Measurements from ENCODE around the gene FLYWCH2.

FLYWCH2 gene

DNA sequence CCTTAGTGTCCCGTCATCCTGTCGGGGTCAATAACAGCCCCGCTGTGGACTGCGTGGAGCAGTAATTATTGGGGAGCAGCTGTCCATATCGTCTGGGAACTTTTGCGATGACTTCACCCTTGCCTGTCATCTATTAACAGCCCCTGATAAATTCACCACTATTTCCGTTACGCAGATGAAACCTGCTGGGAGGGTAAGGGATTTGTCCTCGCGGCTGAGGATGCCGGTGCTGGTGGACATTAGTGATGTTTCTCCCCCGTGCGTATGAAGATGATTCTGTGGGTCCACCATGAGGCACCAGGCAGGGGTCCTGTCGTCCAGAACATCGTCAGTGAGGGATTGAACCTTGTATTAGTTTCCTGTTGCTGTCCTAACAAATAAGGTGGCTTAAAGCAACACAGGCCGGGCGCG is 1.0 kb downstream of the FLYWCH2 start:
- no peak for DNase-seq

- DNase-seq = no peak
These were observed 11.2 kb downstream of the FLYWCH2 start for GRCh38 chr16:2894231-2894630.

GRCh38 chr16:2895813-2896212 is 12.8 kb downstream of the FLYWCH2 start:
- DNase-seq = no peak

- DNase-seq = no peak
These were observed 13.5 kb downstream of the FLYWCH2 start for GRCh38 chr16:2896480-2897010.

GRCh38 chr16:2897110-2897509 is 14.1 kb downstream of the FLYWCH2 start:
- DNase-seq = no peak

DNA sequence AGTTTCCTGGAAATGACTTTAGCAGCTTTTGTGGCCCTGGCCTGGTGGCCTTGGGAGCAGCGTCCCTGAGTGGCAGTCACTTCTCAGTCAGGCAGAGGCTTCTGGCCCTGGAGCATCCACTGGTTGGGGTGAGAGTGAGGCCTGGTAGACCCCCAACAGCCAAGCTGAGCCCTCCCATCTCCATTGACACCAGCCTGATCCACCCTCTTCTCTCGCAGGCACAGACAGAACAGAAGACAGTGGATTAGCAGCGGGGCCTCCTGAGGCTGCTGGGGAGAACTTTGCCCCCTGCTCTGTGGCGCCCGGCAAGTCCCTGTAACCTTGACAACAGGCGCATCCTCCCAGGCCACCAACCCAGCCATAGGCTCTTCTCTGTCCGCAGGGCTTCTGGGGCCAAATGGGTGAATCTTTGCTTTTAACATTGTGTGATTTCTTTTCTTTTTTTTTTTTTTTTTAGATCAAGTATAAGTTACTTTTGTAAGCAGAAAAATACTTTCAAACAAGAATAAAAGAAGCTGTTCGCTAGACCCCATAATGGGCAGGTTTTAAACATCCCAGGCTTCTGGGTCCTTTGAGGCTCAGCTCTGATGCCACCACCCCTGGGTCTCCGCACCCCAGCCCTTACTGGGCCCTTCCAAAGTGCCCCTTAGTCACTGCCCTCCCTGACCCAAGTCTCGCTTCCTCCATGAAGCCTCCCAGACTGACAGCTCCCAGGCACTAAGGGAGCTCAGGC is 16.0 kb downstream of the FLYWCH2 start:
- no peak for DNase-seq

DNA sequence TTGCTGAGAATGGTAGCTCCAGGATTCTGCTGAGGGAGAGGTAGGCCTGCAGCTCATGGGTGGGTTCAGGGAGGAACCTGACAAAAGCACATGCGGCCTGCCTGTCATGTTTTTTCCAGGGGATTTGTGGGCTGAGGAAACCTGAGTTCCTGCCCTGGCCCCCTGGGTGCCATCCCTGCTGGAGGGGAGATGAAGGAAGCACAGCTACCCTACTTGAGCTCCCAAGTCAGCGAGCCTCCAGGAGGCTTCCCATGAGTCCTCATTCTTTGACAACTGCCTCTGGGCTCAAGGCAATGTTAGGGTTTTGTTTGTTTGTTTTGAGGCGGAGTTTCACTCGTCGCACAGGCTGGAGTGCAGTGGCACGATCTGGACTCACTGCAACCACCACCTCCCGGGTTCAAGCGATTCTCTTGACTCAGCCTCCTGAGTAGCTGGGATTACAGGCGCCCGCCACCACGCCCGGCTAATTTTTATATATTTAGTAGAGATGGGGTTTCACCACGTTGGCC is 16.6 kb downstream of the FLYWCH2 start:
- no peak for DNase-seq

GRCh38 chr16:2900526-2901075 is 17.6 kb downstream of the FLYWCH2 start:
- no peak for DNase-seq

GRCh38 chr16:2902337-2903130 is 19.5 kb downstream of the FLYWCH2 start:
- DNase-seq = no peak

- DNase-seq = peak; percentile 67
These were observed 21.3 kb downstream of the FLYWCH2 start for GRCh38 chr16:2904100-2904921.

- peak; percentile 52 for DNase-seq
These were observed 21.9 kb downstream of the FLYWCH2 start for GRCh38 chr16:2904922-2905240.

- DNase-seq = peak; percentile 99
These were observed 22.4 kb downstream of the FLYWCH2 start for GRCh38 chr16:2905241-2905987.

DNA sequence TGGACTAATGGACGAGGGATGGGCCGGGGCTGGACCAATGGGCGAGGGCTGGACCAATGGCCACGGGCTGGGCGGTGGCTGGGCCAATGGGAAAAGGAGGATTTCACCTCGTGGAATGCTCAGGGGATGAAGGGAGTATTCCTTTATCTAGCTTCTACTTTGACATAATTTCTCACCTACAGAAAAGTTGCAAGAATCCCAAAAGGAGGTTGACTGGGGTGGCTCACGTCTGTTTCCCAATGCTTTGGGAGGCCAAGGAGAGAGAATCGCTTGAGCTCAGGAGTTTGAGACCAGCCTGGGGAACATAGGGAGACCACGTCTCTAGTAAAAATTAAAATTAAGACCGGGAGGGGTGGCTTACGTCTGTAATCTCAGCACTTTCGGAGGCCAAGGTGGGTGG is 23.0 kb downstream of the FLYWCH2 start:
- no peak for DNase-seq

DNA sequence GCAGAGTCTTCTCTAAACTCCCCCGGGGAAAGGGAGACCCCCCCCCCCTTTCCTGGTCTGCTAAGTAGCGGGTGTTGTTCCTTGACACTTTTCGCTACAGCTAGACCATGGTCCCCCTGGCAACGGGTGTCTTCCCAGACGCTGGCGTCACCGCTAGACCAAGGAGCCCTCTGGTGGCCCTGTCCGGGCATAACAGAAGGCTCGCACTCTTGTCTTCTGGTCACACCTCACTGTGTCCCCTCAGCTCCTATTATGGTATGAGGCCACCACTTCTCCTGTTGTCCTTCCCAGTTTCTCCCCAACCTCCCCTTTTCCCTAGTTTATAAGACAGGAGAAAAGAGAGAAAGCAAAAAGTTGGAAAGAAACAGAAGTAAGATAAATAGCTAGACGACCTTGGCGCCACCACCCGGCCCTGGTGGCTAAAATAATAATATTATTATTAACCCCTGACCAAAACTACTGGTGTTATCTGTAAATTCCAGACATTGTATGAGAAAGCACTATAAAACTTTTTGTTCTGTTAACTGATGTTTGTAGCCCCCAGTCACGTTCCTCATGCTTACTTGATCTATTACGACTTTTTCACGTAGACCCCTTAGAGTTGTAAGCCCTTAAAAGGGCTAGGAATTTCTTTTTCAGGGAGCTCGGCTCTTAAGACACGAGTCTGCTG is 24.2 kb downstream of the FLYWCH2 start:
- DNase-seq = peak; percentile 9

- DNase-seq = no peak
These were observed 27.5 kb downstream of the FLYWCH2 start for GRCh38 chr16:2910441-2910969.

DNA sequence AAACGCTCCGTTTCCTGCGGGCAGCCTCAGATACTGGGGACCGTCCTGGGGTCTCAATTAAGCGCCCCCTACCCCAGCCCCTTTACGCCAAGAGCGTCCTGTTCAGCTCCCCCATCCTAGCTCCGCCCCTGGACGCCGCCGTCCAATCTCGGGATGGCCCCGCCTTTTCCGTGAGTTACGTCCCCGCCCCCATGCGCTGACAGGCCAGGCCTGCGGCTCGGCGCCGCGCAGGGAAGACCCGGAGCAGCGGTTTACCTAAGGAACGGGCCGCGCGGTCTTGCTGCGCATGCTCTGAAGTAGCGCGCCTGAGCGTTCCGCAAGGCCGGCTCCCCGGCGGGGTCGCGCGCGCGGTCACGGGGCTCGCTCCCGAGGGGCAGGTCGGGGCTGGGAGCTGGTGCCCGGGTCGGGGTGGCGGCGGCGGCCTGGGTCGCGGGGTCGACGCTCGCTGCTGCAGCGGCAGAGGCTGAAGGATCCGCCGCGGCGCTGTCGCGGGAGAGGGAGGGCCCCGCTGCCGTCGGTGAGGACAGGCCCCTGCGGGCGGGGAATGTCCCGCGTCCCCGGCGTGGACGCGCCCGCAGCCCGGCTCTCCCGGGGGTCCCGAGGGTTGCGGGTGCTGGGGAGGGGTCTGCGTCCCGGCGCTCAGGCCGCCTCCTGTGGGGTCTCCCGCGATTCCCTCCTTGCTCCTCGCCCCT is 28.8 kb downstream of the FLYWCH2 start, which contains the start of gene FLYWCH1:
TSS of gene FLYWCH1 (plus strand) at position 294 of the 692 bp plus-strand sequence. CDS start 17,755 bp downstream, outside the sequence.
- DNase-seq = peak; percentile 99

- DNase-seq = no peak
These were observed 29.6 kb downstream of the FLYWCH2 start for GRCh38 chr16:2912330-2913199.

- no peak for DNase-seq
These were observed 30.6 kb downstream of the FLYWCH2 start for GRCh38 chr16:2913603-2914002.

DNA sequence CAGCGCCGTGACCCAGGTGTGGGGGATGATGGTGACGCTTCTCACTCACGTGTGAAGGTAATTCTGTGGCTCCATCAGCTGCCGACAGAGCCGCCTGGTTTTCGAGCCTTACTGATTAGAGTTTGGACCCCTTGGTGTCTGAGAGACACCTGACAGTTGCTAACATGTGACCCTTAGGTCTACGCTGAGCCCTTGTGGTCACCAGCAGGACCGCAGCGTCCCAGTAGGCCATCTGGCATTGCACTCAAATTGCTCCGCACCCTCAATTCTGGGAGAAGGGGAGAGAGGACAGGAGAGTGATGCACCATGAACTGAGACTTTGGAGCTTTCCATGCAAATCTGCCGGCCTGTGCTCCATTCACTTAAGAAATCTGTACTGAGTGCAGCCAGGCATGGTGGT is 31.2 kb downstream of the FLYWCH2 start:
- DNase-seq = no peak
